Urothelium cell line (cell line): Measurements from ENCODE around the gene GRPEL1.

ENCODE experiments used
- DNase-seq: peaks from one replicate; pipeline ENCODE4 v3.0.0; 2011; ENCODE audit warnings: low spot score, mixed read lengths
- FAIRE-seq: peaks from 2 replicates; lab custom pipeline; 2011; peaks lifted over from hg19 to GRCh38; lab: Jason Lieb, UNC

GRPEL1 gene

GRCh38 chr4:7067126-7067451 lies 775 bp downstream of the GRPEL1 start:
- FAIRE-seq = no peak
- no peak for DNase-seq

GRCh38 chr4:7066493-7066892 lies 1.4 kb downstream of the GRPEL1 start:
- no peak for DNase-seq
- no peak for FAIRE-seq

- DNase-seq = no peak
- FAIRE-seq = no peak
Observed at GRCh38 chr4:7066006-7066405, 1.9 kb downstream of the GRPEL1 start.

- FAIRE-seq = no peak
- no peak for DNase-seq
Observed at GRCh38 chr4:7063362-7063761, 4.5 kb downstream of the GRPEL1 start.

- no peak for FAIRE-seq
- DNase-seq = no peak
Observed at GRCh38 chr4:7062816-7063215, 5.0 kb downstream of the GRPEL1 start.

- FAIRE-seq (no peak), DNase-seq (no peak)
Observed at GRCh38 chr4:7061815-7062214, 6.0 kb downstream of the GRPEL1 start.

- no peak for FAIRE-seq
- no peak for DNase-seq
Observed at GRCh38 chr4:7060346-7061150, 7.3 kb downstream of the GRPEL1 start.

GRCh38 chr4:7059662-7060061 lies 8.2 kb downstream of the GRPEL1 start:
- FAIRE-seq (no peak), DNase-seq (no peak)

- DNase-seq (no peak), FAIRE-seq (no peak)
Observed at GRCh38 chr4:7058792-7059191, 9.1 kb downstream of the GRPEL1 start.

GRCh38 chr4:7055990-7056325 lies 11.9 kb downstream of the GRPEL1 start:
- DNase-seq (no peak), FAIRE-seq (no peak)

- no peak for FAIRE-seq
- DNase-seq = no peak
Observed at GRCh38 chr4:7055111-7055989, 12.5 kb downstream of the GRPEL1 start.

- FAIRE-seq (no peak), DNase-seq (no peak)
Observed at GRCh38 chr4:7054106-7054880, 13.6 kb downstream of the GRPEL1 start.

- no peak for DNase-seq
Observed at GRCh38 chr4:7052923-7053715, 14.7 kb downstream of the GRPEL1 start.

GRCh38 chr4:7052313-7052712 lies 15.6 kb downstream of the GRPEL1 start:
- DNase-seq (no peak), FAIRE-seq (no peak)

More at GRCh38 chr4:7052923-7053715, 14.7 kb downstream of the GRPEL1 start:
- no peak for FAIRE-seq

- DNase-seq = no peak
- FAIRE-seq = no peak
Observed at GRCh38 chr4:7051905-7052304, 16.0 kb downstream of the GRPEL1 start.

- FAIRE-seq (no peak), DNase-seq (no peak)
Observed at GRCh38 chr4:7051144-7051495, 16.7 kb downstream of the GRPEL1 start.

GRCh38 chr4:7050481-7051143 lies 17.3 kb downstream of the GRPEL1 start:
- FAIRE-seq (no peak), DNase-seq (no peak)

GRCh38 chr4:7049739-7050138 lies 18.1 kb downstream of the GRPEL1 start:
- no peak for FAIRE-seq
- no peak for DNase-seq

- FAIRE-seq = no peak
Observed at GRCh38 chr4:7049295-7049694, 18.6 kb downstream of the GRPEL1 start.

GRCh38 chr4:7048642-7049041 lies 19.2 kb downstream of the GRPEL1 start:
- no peak for DNase-seq
- no peak for FAIRE-seq

More at GRCh38 chr4:7049295-7049694, 18.6 kb downstream of the GRPEL1 start:
- DNase-seq = no peak
